Stimulated activated naive B cell treated with anti-CD40 and anti-IgM and Interleukin-4, amounts not matched to agents 10 μg/mL and 1 μg/mL and 100 μg/mL, for 72 hours (primary cell): ENCODE data around the gene FAM47C.
"Not testable (repeated sequence)": the region's sequence is repeated elsewhere in the genome, so short reads cannot be mapped to it uniquely, and the experiment has no call there.

Experiments used
- ATAC-seq, 2 donors: fragments of 150-1000 bp; cut with Tn5 transposase; replicated peaks; 2 replicates each; pipeline ENCODE4 v1.10.0; 2021; ENCODE audit warnings: moderate library complexity in 1 of 2
- DNase-seq: peaks from one replicate; pipeline ENCODE4 v3.0.0; 2021
- H3K27ac Mint-ChIP-seq: one replicate; pipeline ENCODE4 v1.8.0; 2022; ENCODE audit warnings: mild to moderate bottlenecking, mixed read lengths
- H3K27me3 Mint-ChIP-seq, 2 donors: one replicate each; pipeline ENCODE4 v1.8.0; 2022; ENCODE audit warnings: mixed read lengths in 2 of 2
- H3K36me3 Mint-ChIP-seq, 2 donors: one replicate each; pipeline ENCODE4 v1.8.0; 2022; ENCODE audit warnings: mixed read lengths in 2 of 2, mild to moderate bottlenecking in 1 of 2
- H3K4me1 Mint-ChIP-seq, 2 donors: one replicate each; pipeline ENCODE4 v1.8.0; 2022; ENCODE audit warnings: mixed read lengths in 2 of 2, mild to moderate bottlenecking in 1 of 2
- H3K4me3 Mint-ChIP-seq, 2 donors: one replicate each; pipeline ENCODE4 v1.8.0; 2022; ENCODE audit warnings: mild to moderate bottlenecking in 2 of 2, mixed read lengths in 2 of 2, moderate library complexity in 1 of 2
- H3K9me3 Mint-ChIP-seq, 2 donors: one replicate each; pipeline ENCODE4 v1.8.0; 2022; ENCODE audit warnings: mixed read lengths in 2 of 2, mild to moderate bottlenecking in 1 of 2

Gene FAM47C

DNA sequence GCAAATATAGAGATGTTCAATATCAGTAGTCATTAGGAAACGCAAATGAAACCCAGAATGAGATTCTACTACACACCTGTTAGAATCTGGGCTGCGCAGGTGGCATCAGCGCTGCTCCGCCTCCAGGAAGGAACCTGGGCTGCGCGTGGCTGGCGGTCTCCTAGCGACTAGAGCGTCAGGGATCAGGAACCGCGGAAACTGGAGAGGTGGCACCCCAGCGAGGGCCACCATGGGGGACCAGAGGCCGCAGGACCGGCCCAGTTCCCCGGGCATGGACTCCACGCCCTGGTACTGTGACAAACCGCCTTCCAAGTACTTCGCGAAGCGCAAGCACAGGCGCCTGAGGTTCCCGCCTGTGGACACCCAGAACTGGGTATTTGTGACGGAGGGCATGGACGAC is at the start of gene FAM47C:
Gene FAM47C, plus strand, starts transcription at position 185 of the 400 bp plus-strand sequence. Its CDS starts 45 bp downstream, at position 230.
- H3K9me3 Mint-ChIP-seq, H3K4me3 Mint-ChIP-seq, H3K4me1 Mint-ChIP-seq, DNase-seq, H3K27ac Mint-ChIP-seq, ATAC-seq, H3K36me3 Mint-ChIP-seq, H3K27me3 Mint-ChIP-seq: not testable (repeated sequence)

DNA sequence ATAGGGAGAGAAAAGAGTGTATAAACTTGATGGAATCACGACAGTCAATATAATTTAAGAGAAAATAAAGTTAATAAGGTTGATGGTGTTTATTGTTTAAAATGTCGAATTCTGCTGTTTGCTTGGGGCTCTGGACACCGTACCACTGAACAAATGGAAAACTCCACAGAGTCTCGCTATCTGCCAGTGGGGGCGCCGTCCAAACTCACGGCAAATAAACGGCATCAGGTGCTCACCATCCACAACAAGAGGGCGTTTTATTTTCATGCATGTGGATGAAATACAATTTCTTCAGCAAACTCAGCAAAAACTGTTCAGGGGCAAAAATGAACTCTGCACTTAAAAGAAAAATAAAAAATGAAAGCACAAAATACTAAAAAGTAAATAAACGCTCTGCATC is 46.6 kb upstream of the FAM47C start:
- ATAC-seq (no peak), DNase-seq (no peak)
- Mint-ChIP-seq H3K36me3 (no peaks in the 10 kb centered on the region), H3K4me3 (no peak overlapping the region), H3K9me3 (peaks cover 0 to 8% of the 10 kb centered on the region in 2 donors), H3K4me1 (no peaks in the 10 kb centered on the region), H3K27me3 (peaks cover 19 to 35% of the 10 kb centered on the region in 2 donors), H3K27ac (no peak overlapping the region)

DNA sequence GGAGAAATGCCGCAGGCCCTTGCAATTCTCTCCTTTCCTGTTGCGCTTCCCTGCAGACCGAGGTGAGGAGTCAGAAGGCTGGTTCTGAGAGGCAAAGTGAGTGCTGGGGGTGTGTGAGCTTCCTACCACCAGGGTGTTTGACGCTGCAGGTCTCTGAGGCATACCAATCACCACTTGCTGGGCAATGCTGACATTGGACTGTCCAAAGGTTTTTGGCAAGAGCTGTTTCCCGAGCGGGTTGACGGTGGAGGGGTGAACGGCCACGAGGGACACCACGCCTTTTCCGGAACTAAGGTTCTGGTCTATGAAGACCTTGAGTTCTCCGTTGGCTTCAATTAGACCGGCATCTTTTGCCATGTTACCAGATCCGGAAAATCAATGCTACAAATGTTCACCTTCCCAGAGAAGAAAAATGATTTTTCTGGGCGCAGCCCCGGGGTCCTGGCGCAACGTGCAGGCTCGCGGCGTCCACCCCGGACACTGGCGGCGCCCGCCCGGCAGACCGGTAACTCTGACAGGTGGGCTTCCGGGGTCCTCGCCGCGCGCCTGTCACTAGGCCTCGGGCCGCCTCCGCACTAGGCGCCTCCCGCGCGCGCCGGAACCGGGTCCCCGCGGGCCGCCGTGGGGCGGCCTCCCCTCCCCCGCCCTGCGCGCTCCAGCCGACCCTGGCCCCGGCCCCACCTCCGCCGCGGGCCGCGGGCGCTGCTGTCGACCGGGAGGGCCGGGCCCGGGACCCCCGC is 44.9 kb upstream of the FAM47C start:
- Mint-ChIP-seq H3K36me3 (no peaks in the 10 kb centered on the region), H3K27ac (no peak overlapping the region), H3K4me1 (no peaks in the 10 kb centered on the region), H3K27me3 (peaks cover 16 to 29% of the 10 kb centered on the region in 2 donors), H3K9me3 (peaks cover 0 to 8% of the 10 kb centered on the region in 2 donors), H3K4me3 (no peak overlapping the region)
- no peak for ATAC-seq
- DNase-seq: no peak

DNA sequence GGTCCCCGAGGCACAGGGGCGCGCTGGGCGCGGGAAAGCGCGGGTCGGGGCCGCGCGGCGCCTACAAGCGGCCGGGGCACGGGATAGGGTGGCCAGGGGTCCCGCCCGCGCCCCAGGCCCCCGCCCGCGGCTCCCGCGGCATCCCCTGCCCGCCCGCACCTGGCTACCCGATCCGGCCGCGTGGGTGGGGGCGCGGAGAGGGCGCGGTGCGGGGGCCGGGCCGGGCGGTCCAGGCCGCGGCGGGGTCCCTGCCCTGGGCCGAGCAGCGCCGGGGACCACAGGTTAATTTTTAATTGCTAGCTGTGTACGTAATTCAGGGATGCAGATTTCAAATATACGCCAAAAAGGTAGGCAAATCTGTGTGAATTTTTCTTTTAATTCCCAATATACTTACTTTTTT is 44.3 kb upstream of the FAM47C start:
- Mint-ChIP-seq H3K27me3 (peaks cover 11 to 27% of the 10 kb centered on the region in 2 donors), H3K27ac (no peak overlapping the region), H3K9me3 (peaks cover 0 to 6% of the 10 kb centered on the region in 2 donors), H3K4me1 (no peaks in the 10 kb centered on the region), H3K36me3 (no peaks in the 10 kb centered on the region), H3K4me3 (no peak overlapping the region)
- DNase-seq (no peak), ATAC-seq (no peak)

DNA sequence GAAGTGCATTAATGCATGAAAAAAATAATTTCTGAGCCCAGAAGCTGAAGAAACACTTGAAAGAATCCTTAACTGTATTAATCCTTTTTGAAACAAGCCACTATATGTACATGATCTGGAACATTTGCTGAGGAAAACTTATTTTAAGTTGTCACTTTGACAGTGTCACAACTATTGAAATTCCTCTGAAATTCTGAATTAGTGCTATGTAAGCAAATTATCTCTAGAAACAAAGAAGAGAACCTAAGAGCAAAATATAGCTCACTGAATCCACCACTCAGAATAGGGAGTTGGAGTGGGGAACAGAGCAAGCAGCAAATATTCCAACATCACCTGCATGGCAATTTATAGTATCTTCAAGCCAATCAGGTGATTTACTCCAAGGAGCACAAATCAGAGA is 34.6 kb upstream of the FAM47C start:
- Mint-ChIP-seq H3K36me3 (no peaks in the 10 kb centered on the region), H3K4me1 (no peaks in the 10 kb centered on the region), H3K4me3 (no peak overlapping the region), H3K9me3 (peaks cover 0 to 5% of the 10 kb centered on the region in 2 donors), H3K27ac (no peak overlapping the region), H3K27me3 (peaks cover 0 to 10% of the 10 kb centered on the region in 2 donors)
- ATAC-seq (no peak), DNase-seq (no peak)

DNA sequence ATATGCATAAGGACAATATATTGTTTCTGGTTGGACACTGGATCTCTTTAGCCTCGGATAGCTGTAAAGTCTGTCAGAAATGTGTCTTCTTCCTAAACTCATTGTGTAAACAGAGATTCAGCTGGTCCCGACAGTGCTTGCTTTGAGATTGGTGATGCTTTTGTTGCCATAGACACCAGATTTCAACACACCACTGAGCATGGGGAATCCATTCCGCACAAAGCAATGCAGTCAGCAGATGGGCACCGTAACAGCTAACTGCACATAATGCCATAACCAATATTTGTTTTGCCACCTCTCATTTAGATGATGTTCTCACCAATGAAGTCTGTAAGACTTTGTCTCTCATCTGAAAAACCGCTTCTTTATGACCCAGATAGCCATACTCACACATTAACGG is 33.3 kb upstream of the FAM47C start:
- Mint-ChIP-seq H3K27me3 (peaks cover 0 to 5% of the 10 kb centered on the region in 2 donors), H3K4me3 (no peak overlapping the region), H3K27ac (no peak overlapping the region), H3K36me3 (no peaks in the 10 kb centered on the region), H3K9me3 (no peaks in the 10 kb centered on the region), H3K4me1 (no peaks in the 10 kb centered on the region)
- DNase-seq: no peak
- ATAC-seq: no peak

DNA sequence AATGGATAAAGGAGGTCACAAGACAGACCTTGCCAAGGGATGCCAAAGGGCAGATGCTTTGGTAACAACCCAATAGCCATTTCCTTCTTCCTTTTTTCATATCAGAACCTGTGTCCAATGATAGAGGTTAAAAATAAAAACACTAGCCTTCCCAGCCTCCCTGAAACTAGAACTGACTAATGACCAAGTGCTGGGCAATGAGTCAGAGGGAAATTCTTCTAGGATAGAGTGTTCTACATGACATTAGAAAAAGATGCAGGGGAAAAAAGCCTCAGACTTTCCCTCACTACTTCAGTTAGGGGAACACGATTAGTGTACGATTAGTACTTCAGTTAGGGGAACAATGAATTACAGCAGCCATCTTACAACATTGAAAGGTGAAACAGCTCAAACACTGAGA is 29.3 kb upstream of the FAM47C start:
- ATAC-seq (no peak), DNase-seq (no peak)
- H3K27me3 Mint-ChIP-seq: peaks cover 0 to 3% of the 10 kb centered on the region in 2 donors
- H3K4me1 Mint-ChIP-seq: no peaks in the 10 kb centered on the region
- H3K4me3 Mint-ChIP-seq: no peak overlapping the region
- H3K9me3 Mint-ChIP-seq: no peaks in the 10 kb centered on the region
- H3K27ac Mint-ChIP-seq: no peak overlapping the region
- H3K36me3 Mint-ChIP-seq: no peaks in the 10 kb centered on the region

DNA sequence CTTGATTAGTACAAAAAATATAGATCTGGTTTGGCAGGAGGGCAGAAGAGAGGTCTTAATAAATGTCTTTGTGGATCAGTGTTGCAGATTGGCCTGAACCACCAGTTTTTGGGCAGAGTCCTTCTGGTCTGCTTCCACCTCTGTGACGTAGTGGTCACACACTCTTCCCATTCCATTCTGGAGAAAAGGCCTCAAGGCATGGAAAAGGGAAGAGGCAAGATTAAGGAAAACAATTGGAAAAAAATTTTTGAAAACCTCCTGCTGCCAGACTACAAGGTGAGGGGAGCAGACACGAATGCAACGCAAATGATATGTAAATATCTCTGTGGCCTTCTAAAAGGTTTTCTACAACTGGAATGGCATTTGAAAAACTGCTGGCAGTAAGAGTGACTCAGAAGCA is 24.3 kb upstream of the FAM47C start:
- Mint-ChIP-seq H3K36me3 (peaks cover 1 to 4% of the 10 kb centered on the region in 2 donors), H3K4me1 (peaks cover 0 to 3% of the 10 kb centered on the region in 2 donors), H3K9me3 (peaks cover 2 to 4% of the 10 kb centered on the region in 2 donors), H3K27ac (no peak overlapping the region), H3K27me3 (peaks cover 12 to 13% of the 10 kb centered on the region in 2 donors), H3K4me3 (no peak overlapping the region)
- ATAC-seq (no peak), DNase-seq (no peak)

DNA sequence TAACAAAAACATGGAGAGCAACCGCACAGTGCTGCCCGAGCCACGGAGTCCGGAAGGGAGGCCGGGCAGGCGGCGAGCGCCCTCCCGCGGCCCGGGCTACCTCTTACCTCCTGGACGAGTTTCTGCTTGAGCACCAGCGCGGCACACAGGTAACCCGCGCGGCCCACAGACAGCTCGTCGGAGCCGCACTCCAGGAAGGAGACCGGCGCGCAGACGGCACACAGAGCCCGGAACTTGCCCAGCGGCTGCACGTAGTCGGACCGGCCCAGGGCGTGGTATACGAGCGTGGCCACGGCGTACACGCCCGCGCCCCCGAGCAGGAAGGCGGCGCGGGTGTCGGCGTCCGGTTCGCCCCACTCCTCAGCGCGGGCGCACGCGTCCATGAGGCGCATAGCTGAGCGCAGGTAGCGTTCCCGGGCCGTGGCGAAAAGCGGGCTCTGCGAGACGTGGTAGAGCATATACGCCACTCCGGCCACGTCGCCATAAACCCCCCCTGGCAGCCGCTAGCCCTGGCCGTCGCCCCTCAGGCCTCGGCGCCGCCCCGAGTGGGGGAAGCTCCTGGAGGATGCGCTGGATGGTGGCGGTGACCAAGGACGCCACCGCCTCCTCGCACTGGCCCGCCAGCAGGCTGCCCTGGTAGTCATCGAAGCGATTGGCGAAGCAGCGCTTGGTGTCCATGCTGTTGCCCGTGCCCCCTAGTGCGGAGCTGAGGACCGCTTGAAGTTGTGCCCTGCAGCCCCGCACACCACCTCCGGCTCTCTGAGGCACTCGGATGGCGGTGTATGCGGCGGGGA is 22.6 kb upstream of the FAM47C start:
- H3K4me3 Mint-ChIP-seq: peak overlapping the region in 1 of 2 donors; percentile 58
- H3K9me3 Mint-ChIP-seq, ATAC-seq, DNase-seq, H3K4me1 Mint-ChIP-seq, H3K27ac Mint-ChIP-seq, H3K36me3 Mint-ChIP-seq: not testable (repeated sequence)
- peaks cover 12 to 13% of the 10 kb centered on the region in 2 donors for H3K27me3 Mint-ChIP-seq

DNA sequence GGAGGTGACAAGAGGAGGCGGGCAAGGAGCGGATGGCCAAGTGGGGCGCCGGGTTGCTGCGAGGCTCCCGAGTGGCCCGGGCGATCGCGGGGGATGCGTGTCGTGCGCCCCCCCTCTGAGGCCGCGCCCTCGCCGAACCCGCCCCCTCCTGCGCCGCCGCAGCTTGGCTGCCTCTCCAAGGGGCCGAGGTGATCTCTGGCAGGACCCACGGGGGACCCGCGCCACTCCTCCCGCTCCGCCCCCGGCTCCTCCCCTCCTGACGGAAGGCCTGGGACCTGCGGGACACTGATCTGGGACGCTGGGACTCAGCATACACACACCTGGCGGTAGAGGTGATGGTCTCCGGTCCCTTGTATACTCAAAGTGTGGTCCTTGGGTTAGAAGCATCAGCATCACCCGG is 21.9 kb upstream of the FAM47C start:
- H3K36me3 Mint-ChIP-seq: peaks cover 1 to 4% of the 10 kb centered on the region in 2 donors
- ATAC-seq (no peak), DNase-seq (no peak)
- H3K27me3 Mint-ChIP-seq: peaks cover 12 to 13% of the 10 kb centered on the region in 2 donors
- H3K9me3 Mint-ChIP-seq: peaks cover 2 to 4% of the 10 kb centered on the region in 2 donors
- H3K4me3 Mint-ChIP-seq: no peak overlapping the region
- H3K27ac Mint-ChIP-seq: no peak overlapping the region
- peaks cover 0 to 3% of the 10 kb centered on the region in 2 donors for H3K4me1 Mint-ChIP-seq

DNA sequence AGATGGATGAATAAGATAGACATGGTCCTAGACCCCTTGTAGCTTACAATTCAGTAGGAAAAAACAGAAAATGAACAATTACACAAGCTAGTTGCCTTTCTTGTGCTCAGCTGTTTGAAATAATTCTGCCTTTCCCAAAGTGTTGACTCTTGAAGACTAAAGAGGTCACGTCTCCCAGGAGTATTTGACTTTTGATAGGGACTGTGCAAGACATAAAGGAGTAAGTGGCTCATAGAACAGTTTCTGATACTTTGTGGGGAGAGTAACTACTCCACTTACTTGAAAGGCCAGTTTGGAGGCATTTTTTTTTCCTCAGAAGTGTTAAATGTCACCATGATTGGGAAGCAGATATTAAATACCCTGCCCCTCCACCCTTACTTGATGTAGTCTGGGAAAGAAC is 21.0 kb upstream of the FAM47C start:
- not testable (repeated sequence) for H3K27ac Mint-ChIP-seq, ATAC-seq, H3K4me1 Mint-ChIP-seq, H3K9me3 Mint-ChIP-seq, DNase-seq, H3K4me3 Mint-ChIP-seq, H3K36me3 Mint-ChIP-seq
- peaks cover 13 to 15% of the 10 kb centered on the region in 2 donors for H3K27me3 Mint-ChIP-seq

DNA sequence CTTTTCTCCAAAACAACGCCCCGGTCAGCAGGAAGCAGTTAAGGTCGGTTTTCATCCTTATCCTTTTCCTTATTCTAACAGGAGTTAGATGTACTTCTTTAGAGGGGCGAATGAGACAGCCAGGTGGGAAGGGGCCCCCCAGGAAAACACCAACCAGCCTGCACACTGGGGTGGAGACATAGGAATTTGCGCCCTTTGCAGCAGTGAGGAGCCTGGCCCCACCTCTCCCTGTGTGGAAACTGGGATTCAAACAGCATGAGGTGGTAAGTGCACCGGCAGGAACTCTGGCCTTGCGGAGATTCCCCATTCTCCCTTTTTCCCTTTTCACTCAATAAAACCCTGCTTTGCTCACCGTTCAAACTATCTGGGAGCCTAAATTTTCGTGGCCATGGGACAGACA is 8.0 kb upstream of the FAM47C start:
- H3K27me3 Mint-ChIP-seq: no peaks in the 10 kb centered on the region
- DNase-seq: no peak
- no peaks in the 10 kb centered on the region for H3K9me3 Mint-ChIP-seq
- no peak overlapping the region for H3K4me3 Mint-ChIP-seq
- H3K4me1 Mint-ChIP-seq: no peaks in the 10 kb centered on the region
- no peak for ATAC-seq
- H3K27ac Mint-ChIP-seq: no peak overlapping the region
- no peaks in the 10 kb centered on the region for H3K36me3 Mint-ChIP-seq

DNA sequence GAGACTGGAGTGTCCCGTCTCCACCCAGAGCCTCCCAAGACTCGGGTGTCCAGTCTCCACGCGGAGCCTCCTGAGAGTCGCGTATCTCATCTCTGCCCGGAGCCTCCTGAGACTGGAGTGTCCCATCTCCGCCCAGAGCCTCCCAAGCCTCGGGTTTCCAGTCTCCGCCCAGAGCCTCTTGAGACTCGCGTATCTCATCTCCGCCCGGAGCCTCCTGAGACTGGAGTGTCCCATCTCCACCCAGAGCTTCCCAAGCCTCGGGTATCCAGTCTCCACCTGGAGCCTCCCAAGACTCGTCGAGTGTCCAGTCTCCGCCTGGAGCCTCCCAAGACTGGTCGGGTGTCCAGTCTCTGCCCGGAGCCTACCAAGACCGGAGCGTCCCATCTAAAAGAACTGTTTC is 2.3 kb downstream of the FAM47C start:
- peaks cover 0 to 5% of the 10 kb centered on the region in 2 donors for H3K27me3 Mint-ChIP-seq
- peaks cover 0 to 2% of the 10 kb centered on the region in 2 donors for H3K9me3 Mint-ChIP-seq
- H3K36me3 Mint-ChIP-seq: no peaks in the 10 kb centered on the region
- no peak overlapping the region for H3K4me3 Mint-ChIP-seq
- H3K4me1 Mint-ChIP-seq: no peaks in the 10 kb centered on the region
- H3K27ac Mint-ChIP-seq: no peak overlapping the region
- ATAC-seq (no peak), DNase-seq (no peak)

DNA sequence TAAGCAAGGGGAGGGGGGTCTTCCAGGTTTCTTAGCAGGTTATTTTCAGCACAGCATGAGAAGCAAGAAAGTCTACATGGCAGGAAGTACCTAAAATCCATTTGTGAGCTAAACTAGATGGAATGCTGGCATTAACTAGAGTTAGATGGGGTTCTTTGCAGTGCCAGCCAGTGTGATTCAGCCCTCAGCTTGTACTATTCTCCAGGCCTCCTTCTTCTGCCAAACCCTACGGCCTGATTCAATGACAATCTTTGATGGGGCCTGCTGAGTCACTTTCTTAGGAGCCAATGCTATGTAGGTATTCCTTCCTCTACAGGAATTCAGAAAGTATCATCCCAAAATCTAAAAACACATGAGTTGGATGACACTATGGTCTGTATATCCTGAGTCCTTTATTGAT is 26.1 kb downstream of the FAM47C start:
- H3K27ac Mint-ChIP-seq, ATAC-seq: not testable (repeated sequence)

More for the DNA sequence above, 26.1 kb downstream of the FAM47C start:
- H3K4me3 Mint-ChIP-seq, DNase-seq, H3K36me3 Mint-ChIP-seq, H3K4me1 Mint-ChIP-seq, H3K9me3 Mint-ChIP-seq, H3K27me3 Mint-ChIP-seq: not testable (repeated sequence)
